GM12878 (cell line): ENCODE measurements around the gene ASMTL. TPM values are rescaled to one million over a fixed set of nuclear protein-coding genes. Genes with fewer than 3 reads are reported as not detected.

ENCODE experiments used
- ATAC-seq: fragments of 200-7000 bp; cut with Tn5 transposase; 3 replicates; pipeline ENCODE4 v1.9.1; 2020; ENCODE audit warnings: mild to moderate bottlenecking, moderate library complexity
- BruUV-seq: library from RNA; stranded (reverse); fragments of 400-500 nt; replicated peaks from 2 replicates; lab custom pipeline; 2021; lab: Mats Ljungman, UMichigan
- CTCF ChIA-PET: fragments of 300-600 bp; sonication (Branson Sonifier 250); formaldehyde crosslinking; extraction: SDS; loops from one replicate; lab custom pipeline; 2021; ENCODE audit warnings: inconsistent platforms; lab: Yijun Ruan, JAX
- POLR2A ChIA-PET: fragments of 350-600 bp; formaldehyde crosslinking; extraction: SDS; loops from one replicate; lab custom pipeline; 2021; ENCODE audit warnings: inconsistent platforms; lab: Charles Lee
- RAD21 ChIA-PET: fragments of 300-600 bp; sonication (Branson Sonifier 250); formaldehyde crosslinking; loops from one replicate; lab custom pipeline; 2023; ENCODE audit warnings: antibody characterized with exemption; ENCODE audit not compliant: unreplicated experiment; lab: Charles Lee
- SMC1A ChIA-PET: fragments of 300-600 bp; sonication (Branson Sonifier 250); formaldehyde crosslinking; loops from one replicate; lab custom pipeline; 2023; ENCODE audit not compliant: unreplicated experiment, uncharacterized antibody; lab: Charles Lee
- DNase-seq: peaks from one replicate; pipeline ENCODE4 v3.0.0-alpha.2; 2011; ENCODE audit warnings: low read depth, low spot score
- FAIRE-seq: peaks from 3 replicates; lab custom pipeline; 2011; peaks lifted over from hg19 to GRCh38; lab: Jason Lieb, UNC
- H2AFZ ChIP-seq: 2 replicates; pipeline ENCODE4 v1.6.0; 2011; ENCODE audit warnings: low read depth, low read length, control low read depth; ENCODE audit not compliant: control insufficient read depth
- H3K27ac ChIP-seq: 2 replicates; pipeline ENCODE4 v1.5.1; 2011; ENCODE audit warnings: control low read depth; ENCODE audit not compliant: control insufficient read depth, insufficient read depth
- H3K27me3 ChIP-seq, 2 experiments: replicated peaks in 1 of 2; 2 replicates each; pipeline versions ENCODE4 v1.6.0 to v1.6.1; 2011; ENCODE audit warnings: low read length in 1 of 2; ENCODE audit not compliant: control insufficient read depth in 2 of 2, insufficient read depth in 2 of 2
- H3K36me3 ChIP-seq, 2 experiments: 2 replicates each; pipeline ENCODE4 v1.5.1; 2011; ENCODE audit warnings: low read length in 1 of 2; ENCODE audit not compliant: control insufficient read depth in 2 of 2, insufficient read depth in 2 of 2
- H3K4me1 ChIP-seq: 2 replicates; pipeline ENCODE4 v1.6.1; 2011; ENCODE audit warnings: mild to moderate bottlenecking, low read length, moderate library complexity, mixed read lengths; ENCODE audit not compliant: control insufficient read depth, insufficient read depth
- H3K4me2 ChIP-seq: 2 replicates; pipeline ENCODE4 v1.6.0; 2011; ENCODE audit warnings: control low read depth; ENCODE audit not compliant: control insufficient read depth, insufficient read depth
- H3K4me3 ChIP-seq: fragments of 200-600 bp; sonication (generic); 2 replicates; pipeline ENCODE4 v1.5.1; 2016
- H3K79me2 ChIP-seq: 2 replicates; pipeline ENCODE4 v1.6.0; 2011; ENCODE audit warnings: low read length; ENCODE audit not compliant: control insufficient read depth, insufficient read depth
- H3K9ac ChIP-seq: 2 replicates; pipeline ENCODE4 v1.8.0; 2011; ENCODE audit warnings: low read length, control low read depth, mixed read lengths; ENCODE audit not compliant: control insufficient read depth, insufficient read depth
- H3K9me3 ChIP-seq: replicated peaks from 3 replicates; pipeline ENCODE4 v1.5.1; 2011; ENCODE audit warnings: mild to moderate bottlenecking, low read length; ENCODE audit not compliant: control insufficient read depth, insufficient read depth
- H4K20me1 ChIP-seq: 2 replicates; pipeline ENCODE4 v1.6.0; 2011; ENCODE audit not compliant: control insufficient read depth, insufficient read depth
- FOXK2 ChIP-seq: fragments of 450-650 bp; IDR thresholded peaks from 2 replicates; pipeline ENCODE4 v1.6.1; 2017; ENCODE audit warnings: mild to moderate bottlenecking, moderate library complexity
- IKZF2 ChIP-seq, 2 experiments: fragments of 450-650 bp; IDR thresholded peaks; 2 replicates each; pipeline ENCODE4 v1.6.1; 2017; ENCODE audit warnings: mild to moderate bottlenecking in 2 of 2, moderate library complexity in 2 of 2
- IRF4 ChIP-seq: IDR thresholded peaks from 2 replicates; pipeline ENCODE4 v1.6.1; 2011; ENCODE audit warnings: low read depth, low read length
- MEF2B ChIP-seq: fragments of 450-650 bp; IDR thresholded peaks from 2 replicates; pipeline ENCODE4 v1.6.1; 2018; ENCODE audit warnings: mild to moderate bottlenecking, moderate library complexity; ENCODE audit not compliant: partially characterized antibody, poor library complexity, severe bottlenecking
- MYC ChIP-seq: IDR thresholded peaks from 2 replicates; pipeline ENCODE4 v1.6.1; 2011; ENCODE audit warnings: mild to moderate bottlenecking, low read length, moderate library complexity, inconsistent platforms; ENCODE audit not compliant: insufficient read depth, insufficient replicate concordance, insufficient read length, severe bottlenecking
- NFIC ChIP-seq: IDR thresholded peaks from 2 replicates; pipeline ENCODE4 v1.6.1; 2012; ENCODE audit warnings: low read depth, mild to moderate bottlenecking, inconsistent platforms, low read length, moderate library complexity
- NFYA ChIP-seq: IDR thresholded peaks from 2 replicates; pipeline ENCODE4 v1.6.1; 2011; ENCODE audit warnings: low read depth, mild to moderate bottlenecking, low read length, improper control_type of control experiment, borderline replicate concordance
- POLR2A ChIP-seq: IDR thresholded peaks from 2 replicates; pipeline ENCODE4 v1.6.1; 2011; ENCODE audit warnings: low read depth, mild to moderate bottlenecking, low read length
- POLR2AphosphoS5 ChIP-seq: IDR thresholded peaks from 2 replicates; pipeline ENCODE4 v1.6.1; 2011; ENCODE audit warnings: mild to moderate bottlenecking, low read length, inconsistent platforms
- RAD21 ChIP-seq: IDR thresholded peaks from 2 replicates; pipeline ENCODE4 v1.6.1; 2011; ENCODE audit warnings: mild to moderate bottlenecking, low read depth, low read length, moderate library complexity; ENCODE audit not compliant: insufficient read depth
- RUNX3 ChIP-seq: IDR thresholded peaks from 2 replicates; pipeline ENCODE4 v1.6.1; 2012; ENCODE audit warnings: low read length, inconsistent platforms
- ZNF217 ChIP-seq: fragments of 450-650 bp; IDR thresholded peaks from 2 replicates; pipeline ENCODE4 v1.6.1; 2017; ENCODE audit warnings: antibody characterized with exemption, mild to moderate bottlenecking
- ZSCAN29 ChIP-seq: fragments of 450-650 bp; IDR thresholded peaks from 2 replicates; pipeline ENCODE4 v1.6.1; 2017; ENCODE audit warnings: mild to moderate bottlenecking, moderate library complexity
- WGBS: methylation state at CpG from one replicate; pipeline ENCODE4 v1.1.6; 2016; ENCODE audit warnings: low lambda C conversion rate; ENCODE audit not compliant: insufficient replicate concordance, insufficient coverage; ENCODE audit errors: missing lambda C conversion rate; 5-methylcytosine and 5-hydroxymethylcytosine counted together
- in situ Hi-C: fragments of 300-500 bp; cut with MboI; formaldehyde crosslinking; loops from 9 replicates; pipeline ENCODE4 v1.14.3; 2018; ENCODE audit warnings: mixed read lengths
- intact Hi-C: fragments of 100-400 bp; cut with micrococcal nuclease; formaldehyde crosslinking; loops from one replicate; pipeline ENCODE4 v1.14.2; 2022; ENCODE audit not compliant: unreplicated experiment
- polyA plus RNA-seq, 11 experiments: library from polyadenylated mRNA; depleted of rRNA in 4 of 11; unstranded in 6 of 11; stranded (reverse) in 5 of 11; fragments of >200 nt; fragmentation: Nextera tagmentation in 4 of 11; fragmentation: Illumina TruSeq in 1 of 11; extraction: Ambion mirVana in 4 of 11; extraction: Trizol in 1 of 11; gene quantifications; 1 replicate in 1 of 11; 2 replicates in 10 of 11; pipeline versions ENCODE4 v1.2.1 to v1.2.3, GENCODE V29; 2011 to 2016; ENCODE audit warnings: inconsistent platforms in 2 of 11, missing spikeins in 2 of 11, low read depth in 1 of 11
- total RNA-seq, 4 experiments: library from RNA; depleted of rRNA in 3 of 4; stranded (reverse); fragments of >200 nt in 3 of 4; fragmentation: Illumina TruSeq in 1 of 4; extraction: Trizol in 1 of 4; gene quantifications; 2 replicates each; pipeline versions ENCODE4 v1.2.1 to v1.2.3, GENCODE V29; 2013 to 2021

ASMTL gene
- total and polyA plus RNA-seq, 10 of the 15 experiments (the other 5 are each of a cell fraction or from before 2014, with no cell fraction given), result 1.6 to 51.9 (median 32.1) TPM

- H3K79me2 ChIP-seq, result peaks cover 19% of the 10 kb centered on the region
- RAD21 ChIA-PET, result no interaction called here
- ATAC-seq, result no peak; the same call in 1 of the 3 replicates
Measured at GRCh38 chrX:1398431-1399340, 54.0 kb downstream of the ASMTL start.

GRCh38 chrX:1397441-1398270 is 55.1 kb downstream of the ASMTL start:
- in situ Hi-C loops (no loop called here), intact Hi-C loops (no loop called here)
- no peak for ATAC-seq
- 97% methylated on average over 29 of the region's 29 CpGs for WGBS
- POLR2A ChIA-PET, result no interaction called here
- Histone ChIP-seq H3K27ac (no peak overlapping the region), H3K9ac (no peak overlapping the region), H3K36me3 (peaks cover 0 to 9% of the 10 kb centered on the region in 2 experiments; a peak in 3 of 4 replicates), H4K20me1 (no peaks in the 10 kb centered on the region), H3K27me3 (no peaks in the 10 kb centered on the region), H2AFZ (no peak overlapping the region), H3K79me2 (peaks cover 28% of the 10 kb centered on the region), H3K4me1 (peaks cover 3% of the 10 kb centered on the region; the same call in 1 of the 2 replicates), H3K9me3 (no peaks in the 10 kb centered on the region), H3K4me2 (no peak overlapping the region), H3K4me3 (no peak overlapping the region)
- SMC1A ChIA-PET, result no interaction called here
- no peak for DNase-seq
- FAIRE-seq, result no peak
- RAD21 ChIA-PET, result no interaction called here
- BruUV-seq, result no TSS peak
- CTCF ChIA-PET, result no interaction called here
- TF ChIP-seq MEF2B (no peak), MYC (no peak), ZNF217 (no peak), IRF4 (no peak), NFYA (no peak), IKZF2 (IDR thresholded peaks at IDR 0.05) (no peak), RAD21 (no peak), ZSCAN29 (no peak), NFIC (no peak), RUNX3 (no peak)

More at GRCh38 chrX:1398431-1399340, 54.0 kb downstream of the ASMTL start:
- peaks cover 3% of the 10 kb centered on the region; the same call in 1 of the 2 replicates for H3K4me1 ChIP-seq
- H2AFZ ChIP-seq, result no peak overlapping the region
- SMC1A ChIA-PET, result no interaction called here
- no peaks in the 10 kb centered on the region for H3K27me3 ChIP-seq
- peaks cover 7 to 16% of the 10 kb centered on the region in 2 experiments; a peak in 3 of 4 replicates for H3K36me3 ChIP-seq
- CTCF ChIA-PET, result no interaction called here
- H4K20me1 ChIP-seq, result no peaks in the 10 kb centered on the region
- no peak overlapping the region for H3K4me3 ChIP-seq
- TF ChIP-seq POLR2AphosphoS5 (0 out of 2 replicates have a peak, but pooled peaks have one; percentile 33), POLR2A (peak; percentile 66), FOXK2 (no peak)
- BruUV-seq, result no TSS peak
- no peak overlapping the region for H3K4me2 ChIP-seq
- FAIRE-seq (no peak), DNase-seq (no peak)
- intact Hi-C loops (no loop called here), in situ Hi-C loops (no loop called here)
- H3K9me3 ChIP-seq, result no peaks in the 10 kb centered on the region; the same call in 2 of the 3 replicates
- H3K9ac ChIP-seq, result no peak overlapping the region
- POLR2A ChIA-PET, result no interaction called here
- no peak overlapping the region for H3K27ac ChIP-seq
- 91% methylated on average over 27 of the region's 29 CpGs for WGBS
